IgD-negative memory B cell (primary cell): ENCODE data around the gene PTPRG. TPM values are rescaled to one million over a fixed set of nuclear protein-coding genes. Genes with fewer than 3 reads are reported as not detected.

Experiments used
- H3K27ac Mint-ChIP-seq, 3 donors: one replicate each; pipeline ENCODE4 v1.8.0; 2020 to 2022; ENCODE audit warnings: mild to moderate bottlenecking in 3 of 3, mixed read lengths in 3 of 3, moderate library complexity in 1 of 3
- H3K27me3 Mint-ChIP-seq: one replicate; pipeline ENCODE4 v1.8.0; 2021; ENCODE audit warnings: mixed read lengths
- H3K36me3 Mint-ChIP-seq: one replicate; pipeline ENCODE4 v1.8.0; 2020; ENCODE audit warnings: mild to moderate bottlenecking, mixed read lengths
- H3K4me1 Mint-ChIP-seq, 3 donors: one replicate each; pipeline ENCODE4 v1.8.0; 2020 to 2022; ENCODE audit warnings: mixed read lengths in 3 of 3, mild to moderate bottlenecking in 1 of 3
- H3K4me3 Mint-ChIP-seq, 4 donors: one replicate each; pipeline ENCODE4 v1.8.0; 2020 to 2022; ENCODE audit warnings: mild to moderate bottlenecking in 4 of 4, mixed read lengths in 4 of 4, moderate library complexity in 3 of 4
- H3K9me3 Mint-ChIP-seq, 3 donors: one replicate each; pipeline ENCODE4 v1.8.0; 2020 to 2021; ENCODE audit warnings: mixed read lengths in 3 of 3, mild to moderate bottlenecking in 1 of 3
- polyA plus RNA-seq: library from polyadenylated mRNA; unstranded; fragments of 300-500 nt; fragmentation: Illumina TruSeq; gene quantifications from one replicate; pipeline ENCODE4 v1.2.3, GENCODE V29; 2021

Gene PTPRG
- polyA plus RNA-seq, 1 donor from 2014 or later, result 1.9 TPM

- Mint-ChIP-seq H3K27me3 (no peaks in the 10 kb centered on the region), H3K27ac (no peak overlapping the region), H3K4me3 (no peak overlapping the region), H3K9me3 (peaks cover 1 to 9% (median 5%) of the 10 kb centered on the region in 3 donors), H3K4me1 (no peaks in the 10 kb centered on the region), H3K36me3 (no peaks in the 10 kb centered on the region)
Observed at GRCh38 chr3:62127116-62127515, 565.7 kb downstream of the PTPRG start.

GRCh38 chr3:62128051-62128450 lies 566.7 kb downstream of the PTPRG start:
- H3K9me3 Mint-ChIP-seq, result peaks cover 1 to 9% (median 5%) of the 10 kb centered on the region in 3 donors
- no peaks in the 10 kb centered on the region for H3K4me1 Mint-ChIP-seq
- no peak overlapping the region for H3K4me3 Mint-ChIP-seq
- no peak overlapping the region for H3K27ac Mint-ChIP-seq
- H3K27me3 Mint-ChIP-seq, result no peaks in the 10 kb centered on the region
- no peaks in the 10 kb centered on the region for H3K36me3 Mint-ChIP-seq

GRCh38 chr3:62128681-62129080 lies 567.3 kb downstream of the PTPRG start:
- Mint-ChIP-seq H3K27me3 (no peaks in the 10 kb centered on the region), H3K9me3 (peaks cover 1 to 9% (median 5%) of the 10 kb centered on the region in 3 donors), H3K4me1 (no peaks in the 10 kb centered on the region), H3K4me3 (no peak overlapping the region), H3K27ac (no peak overlapping the region), H3K36me3 (no peaks in the 10 kb centered on the region)

- Mint-ChIP-seq H3K27me3 (peaks cover 4% of the 10 kb centered on the region), H3K27ac (no peak overlapping the region), H3K4me3 (no peak overlapping the region), H3K4me1 (no peaks in the 10 kb centered on the region), H3K36me3 (no peaks in the 10 kb centered on the region), H3K9me3 (peaks cover 1 to 9% (median 5%) of the 10 kb centered on the region in 3 donors)
Observed at GRCh38 chr3:62131050-62131449, 569.7 kb downstream of the PTPRG start.

- Mint-ChIP-seq H3K36me3 (no peaks in the 10 kb centered on the region), H3K27me3 (peaks cover 4% of the 10 kb centered on the region), H3K9me3 (peaks cover 1 to 9% (median 5%) of the 10 kb centered on the region in 3 donors), H3K4me3 (no peak overlapping the region), H3K4me1 (no peaks in the 10 kb centered on the region), H3K27ac (no peak overlapping the region)
Observed at GRCh38 chr3:62131620-62132019, 570.2 kb downstream of the PTPRG start.

- Mint-ChIP-seq H3K36me3 (no peaks in the 10 kb centered on the region), H3K4me3 (no peak overlapping the region)
Observed at GRCh38 chr3:62132027-62132602, 570.7 kb downstream of the PTPRG start.

GRCh38 chr3:62133015-62133414 lies 571.6 kb downstream of the PTPRG start:
- H3K4me3 Mint-ChIP-seq, result no peak overlapping the region
- H3K4me1 Mint-ChIP-seq, result no peaks in the 10 kb centered on the region
- no peak overlapping the region for H3K27ac Mint-ChIP-seq
- H3K36me3 Mint-ChIP-seq, result no peaks in the 10 kb centered on the region
- H3K9me3 Mint-ChIP-seq, result peaks cover 1 to 9% (median 5%) of the 10 kb centered on the region in 3 donors
- H3K27me3 Mint-ChIP-seq, result peaks cover 4% of the 10 kb centered on the region

More at GRCh38 chr3:62132027-62132602, 570.7 kb downstream of the PTPRG start:
- peaks cover 4% of the 10 kb centered on the region for H3K27me3 Mint-ChIP-seq
- H3K27ac Mint-ChIP-seq, result no peak overlapping the region
- H3K4me1 Mint-ChIP-seq, result no peaks in the 10 kb centered on the region
- peaks cover 1 to 9% (median 5%) of the 10 kb centered on the region in 3 donors for H3K9me3 Mint-ChIP-seq

GRCh38 chr3:62134061-62134496 lies 572.7 kb downstream of the PTPRG start:
- Mint-ChIP-seq H3K27ac (no peak overlapping the region), H3K9me3 (peaks cover 1 to 4% (median 2%) of the 10 kb centered on the region in 3 donors), H3K4me3 (no peak overlapping the region), H3K27me3 (peaks cover 4% of the 10 kb centered on the region), H3K36me3 (no peaks in the 10 kb centered on the region), H3K4me1 (no peaks in the 10 kb centered on the region)

- Mint-ChIP-seq H3K27ac (no peak overlapping the region), H3K4me3 (no peak overlapping the region), H3K4me1 (no peaks in the 10 kb centered on the region), H3K9me3 (peaks cover 0 to 1% (median 0%) of the 10 kb centered on the region in 3 donors), H3K36me3 (peaks cover 1% of the 10 kb centered on the region), H3K27me3 (peaks cover 5% of the 10 kb centered on the region)
Observed at GRCh38 chr3:62135741-62136140, 574.4 kb downstream of the PTPRG start.

GRCh38 chr3:62139957-62140356 lies 578.6 kb downstream of the PTPRG start:
- no peak overlapping the region for H3K27ac Mint-ChIP-seq
- no peaks in the 10 kb centered on the region for H3K4me1 Mint-ChIP-seq
- no peaks in the 10 kb centered on the region for H3K9me3 Mint-ChIP-seq
- H3K4me3 Mint-ChIP-seq, result no peak overlapping the region
- peaks cover 1% of the 10 kb centered on the region for H3K36me3 Mint-ChIP-seq
- peaks cover 1% of the 10 kb centered on the region for H3K27me3 Mint-ChIP-seq

GRCh38 chr3:62142331-62143085 lies 581.1 kb downstream of the PTPRG start:
- Mint-ChIP-seq H3K4me1 (no peaks in the 10 kb centered on the region), H3K9me3 (no peaks in the 10 kb centered on the region), H3K4me3 (no peak overlapping the region), H3K27me3 (peaks cover 1% of the 10 kb centered on the region), H3K27ac (no peak overlapping the region), H3K36me3 (peaks cover 1% of the 10 kb centered on the region)

- Mint-ChIP-seq H3K4me3 (no peak overlapping the region), H3K27ac (no peak overlapping the region), H3K4me1 (no peaks in the 10 kb centered on the region), H3K27me3 (peaks cover 3% of the 10 kb centered on the region), H3K36me3 (peaks cover 3% of the 10 kb centered on the region), H3K9me3 (no peaks in the 10 kb centered on the region)
Observed at GRCh38 chr3:62143843-62144450, 582.6 kb downstream of the PTPRG start.

- H3K27ac Mint-ChIP-seq, result no peak overlapping the region
- peaks cover 2% of the 10 kb centered on the region for H3K27me3 Mint-ChIP-seq
- no peaks in the 10 kb centered on the region for H3K4me1 Mint-ChIP-seq
- no peak overlapping the region for H3K4me3 Mint-ChIP-seq
- H3K9me3 Mint-ChIP-seq, result no peaks in the 10 kb centered on the region
- H3K36me3 Mint-ChIP-seq, result peaks cover 2% of the 10 kb centered on the region
Observed at GRCh38 chr3:62144482-62144881, 583.1 kb downstream of the PTPRG start.

- Mint-ChIP-seq H3K4me3 (no peak overlapping the region), H3K27ac (no peak overlapping the region), H3K36me3 (peaks cover 2% of the 10 kb centered on the region), H3K9me3 (no peaks in the 10 kb centered on the region), H3K4me1 (no peaks in the 10 kb centered on the region), H3K27me3 (peaks cover 2% of the 10 kb centered on the region)
Observed at GRCh38 chr3:62145086-62145757, 583.9 kb downstream of the PTPRG start.

- Mint-ChIP-seq H3K36me3 (peaks cover 2% of the 10 kb centered on the region), H3K4me3 (no peak overlapping the region), H3K4me1 (no peaks in the 10 kb centered on the region), H3K27me3 (peaks cover 2% of the 10 kb centered on the region), H3K27ac (no peak overlapping the region), H3K9me3 (no peaks in the 10 kb centered on the region)
Observed at GRCh38 chr3:62149539-62149938, 588.2 kb downstream of the PTPRG start.
